DND-41 (cell line): ENCODE data around the gene SPEG.
A peak's percentile ranks its signal among the peaks of the same experiment; 100 is the strongest.

Experiments used
- ATAC-seq: fragments of 200-7000 bp; cut with Tn5 transposase; 3 replicates; pipeline ENCODE4 v1.9.1; 2021; ENCODE audit warnings: low read depth; ENCODE audit not compliant: insufficient read depth
- DNase-seq: peaks from one replicate; pipeline ENCODE4 v3.0.0-alpha.2; 2020
- H2AFZ ChIP-seq: 2 replicates; pipeline ENCODE4 v1.6.0; 2012; ENCODE audit warnings: low read depth, low read length
- H3K27ac ChIP-seq: 2 replicates; pipeline ENCODE4 v1.5.1; 2012; ENCODE audit warnings: low read length, inconsistent platforms
- H3K27me3 ChIP-seq: fragments of 200-600 bp; sonication (generic); 2 replicates; pipeline ENCODE4 v1.6.0; 2012; ENCODE audit warnings: low read length, mild to moderate bottlenecking, inconsistent platforms; ENCODE audit not compliant: insufficient read depth, poor library complexity
- H3K36me3 ChIP-seq: 2 replicates; pipeline ENCODE4 v1.5.1; 2012; ENCODE audit warnings: low read length, inconsistent platforms; ENCODE audit not compliant: insufficient read depth
- H3K4me1 ChIP-seq: 2 replicates; pipeline ENCODE4 v1.5.1; 2012; ENCODE audit warnings: mild to moderate bottlenecking, low read length; ENCODE audit not compliant: insufficient read depth
- H3K4me2 ChIP-seq: 2 replicates; pipeline ENCODE4 v1.6.0; 2012; ENCODE audit warnings: mild to moderate bottlenecking, moderate library complexity, low read length, inconsistent platforms; ENCODE audit not compliant: insufficient read depth
- H3K4me3 ChIP-seq, 2 experiments: fragments of 200-600 bp in 1 of 2; shearing (Covaris generic) in 1 of 2; 2 replicates each; pipeline ENCODE4 v1.5.1; 2012 to 2016; ENCODE audit warnings: inconsistent platforms in 2 of 2, low read length in 2 of 2, mild to moderate bottlenecking in 2 of 2, low read depth in 1 of 2, moderate library complexity in 1 of 2
- H3K79me2 ChIP-seq: 2 replicates; pipeline ENCODE4 v1.6.0; 2012; ENCODE audit warnings: low read length, inconsistent platforms; ENCODE audit not compliant: insufficient read depth
- H3K9ac ChIP-seq: 2 replicates; pipeline ENCODE4 v1.6.0; 2012; ENCODE audit warnings: low read depth, mild to moderate bottlenecking, inconsistent platforms, low read length, moderate library complexity
- H3K9me3 ChIP-seq: 2 replicates; pipeline ENCODE4 v1.5.1; 2012; ENCODE audit warnings: low read length, moderate library complexity, mild to moderate bottlenecking, inconsistent platforms; ENCODE audit not compliant: insufficient read depth, severe bottlenecking
- H4K20me1 ChIP-seq: 2 replicates; pipeline ENCODE4 v1.6.0; 2012; ENCODE audit warnings: low read length; ENCODE audit not compliant: insufficient read depth
- EZH2 ChIP-seq: IDR thresholded peaks from 3 replicates; pipeline ENCODE4 v1.6.1; 2012; ENCODE audit warnings: borderline replicate concordance, low read depth, mild to moderate bottlenecking, moderate library complexity, low read length, inconsistent platforms; ENCODE audit not compliant: severe bottlenecking
- TF ChIP-seq, protein P1 (sequence below): IDR thresholded peaks from 2 replicates; pipeline ENCODE4 v1.5.1; 2012; ENCODE audit warnings: borderline replicate concordance, low read length, moderate library complexity, mild to moderate bottlenecking; ENCODE audit not compliant: poor library complexity, severe bottlenecking; ENCODE audit errors: extremely low read depth

Gene SPEG

DNA sequence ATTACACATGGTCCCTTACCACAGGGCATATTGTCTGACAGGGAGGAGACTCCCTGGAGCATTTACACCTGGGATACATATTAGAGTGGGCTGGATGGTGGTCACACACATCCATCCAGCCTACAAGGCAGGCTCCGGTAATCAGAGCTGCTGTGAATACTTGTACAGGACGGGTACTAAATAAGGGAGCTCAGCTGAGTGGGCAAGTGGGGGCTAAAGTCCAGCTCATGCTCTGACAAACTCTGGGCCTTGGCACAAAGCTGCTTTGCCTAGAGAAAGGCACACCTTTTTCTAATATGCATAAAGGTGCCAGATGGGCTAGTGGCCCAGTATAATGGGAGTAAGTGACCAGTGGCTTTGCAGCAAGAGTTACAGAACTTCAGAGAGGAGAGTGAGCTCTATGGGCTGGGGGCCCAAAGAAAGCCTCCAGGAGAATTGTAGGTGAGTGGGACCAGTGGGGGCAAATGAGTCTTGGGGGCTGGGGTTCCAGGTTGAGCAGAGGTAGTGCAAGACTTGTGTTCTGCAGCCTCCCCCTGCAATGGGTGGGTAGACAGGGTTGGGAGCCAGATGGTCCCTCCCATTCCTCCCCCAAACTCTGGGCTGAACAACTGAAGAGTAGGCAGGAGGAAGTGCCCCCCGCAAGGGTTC lies 110.8 kb downstream of the SPEG start:
- no peak overlapping the region for H3K9ac ChIP-seq
- peaks cover 33% of the 10 kb centered on the region for H3K4me1 ChIP-seq
- peaks cover 17% of the 10 kb centered on the region for H4K20me1 ChIP-seq
- ATAC-seq (no peak), DNase-seq (no peak)
- H3K27ac ChIP-seq: no peak overlapping the region
- H3K79me2 ChIP-seq: no peaks in the 10 kb centered on the region
- no peaks in the 10 kb centered on the region for H3K27me3 ChIP-seq
- H2AFZ ChIP-seq: no peak overlapping the region
- H3K36me3 ChIP-seq: peaks cover 12% of the 10 kb centered on the region
- H3K4me2 ChIP-seq: peak overlapping the region; percentile 88; the same call in 1 of the 2 replicates
- H3K9me3 ChIP-seq: no peaks in the 10 kb centered on the region
- H3K4me3 ChIP-seq: no peak overlapping the region
- TF ChIP-seq EZH2: no peak
- TF ChIP-seq, protein P1, sequence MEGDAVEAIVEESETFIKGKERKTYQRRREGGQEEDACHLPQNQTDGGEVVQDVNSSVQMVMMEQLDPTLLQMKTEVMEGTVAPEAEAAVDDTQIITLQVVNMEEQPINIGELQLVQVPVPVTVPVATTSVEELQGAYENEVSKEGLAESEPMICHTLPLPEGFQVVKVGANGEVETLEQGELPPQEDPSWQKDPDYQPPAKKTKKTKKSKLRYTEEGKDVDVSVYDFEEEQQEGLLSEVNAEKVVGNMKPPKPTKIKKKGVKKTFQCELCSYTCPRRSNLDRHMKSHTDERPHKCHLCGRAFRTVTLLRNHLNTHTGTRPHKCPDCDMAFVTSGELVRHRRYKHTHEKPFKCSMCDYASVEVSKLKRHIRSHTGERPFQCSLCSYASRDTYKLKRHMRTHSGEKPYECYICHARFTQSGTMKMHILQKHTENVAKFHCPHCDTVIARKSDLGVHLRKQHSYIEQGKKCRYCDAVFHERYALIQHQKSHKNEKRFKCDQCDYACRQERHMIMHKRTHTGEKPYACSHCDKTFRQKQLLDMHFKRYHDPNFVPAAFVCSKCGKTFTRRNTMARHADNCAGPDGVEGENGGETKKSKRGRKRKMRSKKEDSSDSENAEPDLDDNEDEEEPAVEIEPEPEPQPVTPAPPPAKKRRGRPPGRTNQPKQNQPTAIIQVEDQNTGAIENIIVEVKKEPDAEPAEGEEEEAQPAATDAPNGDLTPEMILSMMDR: no peak

DNA sequence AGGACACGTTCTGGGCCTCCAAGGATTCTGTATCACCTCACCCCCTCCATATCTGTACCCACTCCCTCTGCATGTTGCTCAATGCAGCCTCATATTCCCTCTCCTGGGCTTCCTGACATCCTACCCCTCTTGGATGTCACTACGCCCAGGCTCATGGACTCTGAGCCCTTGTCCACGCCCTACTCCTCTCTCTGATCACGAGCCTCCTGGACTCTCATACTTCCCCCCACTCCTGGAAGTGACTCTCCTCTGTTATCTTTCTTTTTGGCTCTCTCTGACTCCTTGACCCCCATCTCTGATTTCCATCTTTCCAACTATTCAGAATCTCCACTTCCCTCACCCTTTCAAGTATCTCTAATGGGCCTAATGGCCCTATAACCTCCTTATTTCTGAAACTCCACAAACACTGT lies 111.3 kb downstream of the SPEG start:
- no peaks in the 10 kb centered on the region for H3K9me3 ChIP-seq
- TF ChIP-seq, protein P1: no peak
- TF ChIP-seq EZH2: no peak

DNA sequence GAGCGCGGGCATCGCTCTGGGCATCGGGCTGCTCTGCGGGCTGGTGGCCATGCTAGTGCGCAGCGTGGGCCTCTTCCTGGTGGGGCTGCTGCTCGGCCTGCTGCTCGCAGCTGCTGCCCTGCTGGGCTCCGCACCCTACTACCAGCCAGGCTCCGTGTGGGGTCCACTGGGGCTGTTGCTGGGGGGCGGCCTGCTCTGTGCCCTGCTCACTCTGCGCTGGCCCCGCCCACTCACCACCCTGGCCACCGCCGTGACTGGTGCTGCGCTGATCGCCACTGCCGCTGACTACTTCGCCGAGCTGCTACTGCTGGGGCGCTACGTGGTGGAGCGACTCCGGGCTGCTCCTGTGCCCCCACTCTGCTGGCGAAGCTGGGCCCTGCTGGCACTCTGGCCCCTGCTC lies 113.0 kb downstream of the SPEG start:
- H3K36me3 ChIP-seq: no peaks in the 10 kb centered on the region
- H2AFZ ChIP-seq: no peak overlapping the region
- peaks cover 2% of the 10 kb centered on the region; the same call in 1 of the 2 replicates for H4K20me1 ChIP-seq
- no peak overlapping the region for H3K4me3 ChIP-seq
- no peak overlapping the region for H3K27ac ChIP-seq
- H3K79me2 ChIP-seq: no peaks in the 10 kb centered on the region
- H3K27me3 ChIP-seq: no peaks in the 10 kb centered on the region
- ATAC-seq: no peak
- DNase-seq: no peak
- H3K9me3 ChIP-seq: no peaks in the 10 kb centered on the region
- H3K4me1 ChIP-seq: peaks cover 17% of the 10 kb centered on the region
- no peak overlapping the region for H3K4me2 ChIP-seq
- TF ChIP-seq, protein P1: no peak
- no peak for TF ChIP-seq EZH2
- H3K9ac ChIP-seq: no peak overlapping the region

More for the DNA sequence above, 111.3 kb downstream of the SPEG start:
- Histone ChIP-seq H3K4me1 (peaks cover 33% of the 10 kb centered on the region), H3K4me2 (no peak overlapping the region), H3K27me3 (no peaks in the 10 kb centered on the region), H3K9ac (no peak overlapping the region), H3K36me3 (peaks cover 7% of the 10 kb centered on the region), H2AFZ (no peak overlapping the region), H3K79me2 (no peaks in the 10 kb centered on the region), H3K27ac (no peak overlapping the region), H4K20me1 (peaks cover 15% of the 10 kb centered on the region), H3K4me3 (no peak overlapping the region)
- ATAC-seq (no peak), DNase-seq (no peak)
